Ovary (tissue), 9 donors: Measurements from ENCODE around the gene FUBP3. TPM values are rescaled to one million over a fixed set of nuclear protein-coding genes. Genes with fewer than 3 reads are reported as not detected.

Experiments
- DNase-seq, 5 donors: peaks; one replicate each; pipeline ENCODE4 v3.0.0-alpha.2; 2019 to 2020
- H3K27ac ChIP-seq, 2 donors: fragments of 200-600 bp; one replicate each; pipeline versions ENCODE4 v1.5.1 to v1.8.0; 2019 to 2022
- H3K27me3 ChIP-seq: fragments of 200-600 bp; one replicate; pipeline ENCODE4 v1.8.0; 2022
- H3K36me3 ChIP-seq: fragments of 200-600 bp; sonication (generic); one replicate; pipeline ENCODE4 v1.5.1; 2019
- H3K4me1 ChIP-seq: one replicate; pipeline ENCODE4 v1.8.1; 2013; ENCODE audit warnings: mild to moderate bottlenecking, moderate library complexity; ENCODE audit not compliant: insufficient read depth
- H3K4me3 ChIP-seq: fragments of 200-600 bp; sonication (generic); one replicate; pipeline ENCODE4 v1.5.1; 2017
- H3K9me3 ChIP-seq, 2 donors: fragments of 200-600 bp in 1 of 2; sonication (generic) in 1 of 2; one replicate each; pipeline versions ENCODE4 v1.5.1 to v1.8.1; 2013 to 2019; ENCODE audit warnings: mild to moderate bottlenecking in 1 of 2, moderate library complexity in 1 of 2
- EP300 ChIP-seq: sonication (generic); formaldehyde crosslinking; IDR thresholded peaks from one replicate; pipeline ENCODE4 v1.6.1; 2017; ENCODE audit warnings: antibody characterized with exemption
- POLR2A ChIP-seq: fragments of 450-650 bp; IDR thresholded peaks from one replicate; pipeline ENCODE4 v1.6.1; 2017; ENCODE audit warnings: antibody characterized with exemption, mild to moderate bottlenecking, moderate library complexity
- WGBS, 3 donors: extraction: QIAGEN DNeasy Blood & Tissue Kit in 1 of 3; methylation state at CpG; one replicate each; pipeline versions ENCODE4 v1.1.5 to v1.1.7; 2013 to 2017; 5-methylcytosine and 5-hydroxymethylcytosine counted together
- intact Hi-C, 4 donors: fragments of 100-400 bp; cut with DNase I; formaldehyde crosslinking; loops; one replicate each; pipeline versions ENCODE4 v1.11.0 to v1.15.1; 2022 to 2023
- polyA plus RNA-seq, 2 donors: library from polyadenylated mRNA; stranded (reverse); fragments of 200-250 nt in 1 of 2; fragments of 350-450 nt in 1 of 2; fragmentation: Illumina TruSeq in 1 of 2; extraction: RNeasy Lipid Tissue Mini Kit (QIAGEN cat#74804) in 1 of 2; gene quantifications; one replicate each; pipeline ENCODE4 v1.2.3, GENCODE V29; 2013 to 2014
- total RNA-seq, 7 donors: library from RNA; depleted of rRNA in 2 of 7; stranded (reverse); fragments of >200 nt in 2 of 7; fragmentation: NEBNext Ultra II Directional in 3 of 7; extraction: Animal tissue kit (Norgen Biotek cat#: 25700) in 3 of 7; gene quantifications; one replicate each; pipeline versions ENCODE4 v1.1.0 to v1.2.4, GENCODE V29; 2016 to 2023
- TF ChIP-seq, protein P1 (sequence below), 3 donors: fragments of 450-650 bp in 2 of 3; fragments of 200-600 bp in 1 of 3; IDR thresholded peaks; one replicate each; pipeline versions ENCODE4 v1.5.1 to v1.8.0; 2016 to 2022; ENCODE audit warnings: antibody characterized with exemption in 3 of 3, mild to moderate bottlenecking in 1 of 3
- donor health status: DM: no; HTN: no; CAD: no; lungs with moderate emphysema.
- donor health status: DM: no; HTN: no; CAD: no.
- donor health status: Bipolar disorder and iron deficiency.
- donor health status: DM: yes; HTN: yes; CAD: no.
- donor health status: DM: no; HTN: no; CAD: no.
- donor health status: DM: yes; HTN: yes; CAD: no.

Gene FUBP3
- total and polyA plus RNA-seq, 9 donors = 15.5 to 54.3 (median 44.4) TPM

DNA sequence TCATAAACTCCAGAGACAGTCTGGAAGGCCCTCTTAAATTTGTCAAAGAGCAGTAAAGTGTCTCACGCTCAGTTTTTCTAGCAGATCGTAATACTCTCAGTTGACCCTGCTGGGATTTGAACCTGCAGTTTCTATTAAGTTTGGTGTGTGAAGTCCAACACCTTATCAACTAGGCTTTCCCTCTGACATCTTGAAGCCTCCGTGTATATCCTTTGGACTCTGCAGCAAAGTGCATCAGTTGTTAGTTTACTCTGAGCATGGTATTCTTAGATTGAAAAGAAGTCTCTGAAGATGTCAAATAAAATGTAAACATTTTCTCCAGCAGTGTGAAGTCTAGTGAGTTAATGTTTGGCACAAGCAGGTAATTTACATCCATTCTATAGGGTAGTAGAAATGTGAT lies 2.4 kb downstream of the FUBP3 start:
- H3K27me3 ChIP-seq = no peaks in the 10 kb centered on the region
- H3K4me1 ChIP-seq = peaks cover 12% of the 10 kb centered on the region
- H3K9me3 ChIP-seq = no peaks in the 10 kb centered on the region
- no peak overlapping the region for H3K4me3 ChIP-seq
- TF ChIP-seq POLR2A = no peak
- TF ChIP-seq, protein P1, sequence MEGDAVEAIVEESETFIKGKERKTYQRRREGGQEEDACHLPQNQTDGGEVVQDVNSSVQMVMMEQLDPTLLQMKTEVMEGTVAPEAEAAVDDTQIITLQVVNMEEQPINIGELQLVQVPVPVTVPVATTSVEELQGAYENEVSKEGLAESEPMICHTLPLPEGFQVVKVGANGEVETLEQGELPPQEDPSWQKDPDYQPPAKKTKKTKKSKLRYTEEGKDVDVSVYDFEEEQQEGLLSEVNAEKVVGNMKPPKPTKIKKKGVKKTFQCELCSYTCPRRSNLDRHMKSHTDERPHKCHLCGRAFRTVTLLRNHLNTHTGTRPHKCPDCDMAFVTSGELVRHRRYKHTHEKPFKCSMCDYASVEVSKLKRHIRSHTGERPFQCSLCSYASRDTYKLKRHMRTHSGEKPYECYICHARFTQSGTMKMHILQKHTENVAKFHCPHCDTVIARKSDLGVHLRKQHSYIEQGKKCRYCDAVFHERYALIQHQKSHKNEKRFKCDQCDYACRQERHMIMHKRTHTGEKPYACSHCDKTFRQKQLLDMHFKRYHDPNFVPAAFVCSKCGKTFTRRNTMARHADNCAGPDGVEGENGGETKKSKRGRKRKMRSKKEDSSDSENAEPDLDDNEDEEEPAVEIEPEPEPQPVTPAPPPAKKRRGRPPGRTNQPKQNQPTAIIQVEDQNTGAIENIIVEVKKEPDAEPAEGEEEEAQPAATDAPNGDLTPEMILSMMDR (IDR thresholded peaks at IDR 0.05) = no peak
- TF ChIP-seq EP300 = no peak
- WGBS, 3 donors = 76 to 86% (median 83%) methylated on average over 3 of the region's 3 CpGs
- intact Hi-C loops = no loop called here
- DNase-seq = no peak
- no peaks in the 10 kb centered on the region for H3K36me3 ChIP-seq
- no peak overlapping the region for H3K27ac ChIP-seq

DNA sequence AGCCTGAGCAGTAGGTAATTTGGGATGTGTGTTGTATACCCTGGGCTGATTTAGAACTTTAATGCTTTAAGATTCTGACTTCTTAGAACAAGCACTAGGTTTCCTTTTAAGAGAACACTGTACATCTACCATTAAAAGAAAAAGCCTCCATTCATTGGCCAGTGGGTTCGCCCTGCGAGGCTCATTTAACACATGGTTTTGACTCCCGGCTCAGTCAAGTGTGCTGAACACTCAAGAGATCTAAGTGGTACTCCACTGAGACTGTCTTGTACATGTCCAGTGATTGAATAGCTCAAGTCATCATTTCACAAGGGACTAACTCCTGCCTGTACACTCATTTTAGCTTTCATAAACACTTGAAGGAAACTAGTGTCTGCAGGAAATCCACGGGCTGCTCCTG lies 3.9 kb downstream of the FUBP3 start:
- TF ChIP-seq EP300 (no peak), POLR2A (no peak)
- TF ChIP-seq, protein P1 (IDR thresholded peaks at IDR 0.05) = no peak
- DNase-seq = no peak
- Histone ChIP-seq H3K27me3 (no peaks in the 10 kb centered on the region), H3K27ac (no peak overlapping the region), H3K9me3 (no peaks in the 10 kb centered on the region), H3K4me1 (peaks cover 9% of the 10 kb centered on the region), H3K36me3 (no peaks in the 10 kb centered on the region), H3K4me3 (no peak overlapping the region)
- intact Hi-C loops = no loop called here
- 93 to 96% (median 94%) methylated on average over 4 of the region's 4 CpGs for WGBS, 3 donors

DNA sequence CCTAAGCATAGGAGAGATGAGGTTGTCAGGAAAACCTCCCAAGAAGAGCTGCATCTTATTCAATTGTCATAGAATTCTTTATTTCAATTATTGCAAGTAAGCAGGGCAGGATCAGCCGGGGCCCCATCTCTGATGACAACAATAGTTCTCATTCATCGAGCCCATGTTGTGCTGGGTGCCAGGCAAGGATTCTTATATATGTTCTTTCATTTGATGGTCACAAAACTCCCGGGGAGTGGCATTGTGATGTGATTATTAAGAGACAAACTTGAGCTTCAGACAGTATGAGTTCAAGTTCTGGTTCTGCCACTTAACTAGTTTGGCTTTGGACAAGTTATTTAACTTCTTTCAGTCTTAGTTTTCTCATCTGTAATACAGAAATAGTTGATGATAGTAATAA lies 8.5 kb downstream of the FUBP3 start:
- no peak for DNase-seq
- 88 to 89% (median 89%) methylated on average over 3 of the region's 3 CpGs for WGBS, 3 donors
- intact Hi-C loops = no loop called here

DNA sequence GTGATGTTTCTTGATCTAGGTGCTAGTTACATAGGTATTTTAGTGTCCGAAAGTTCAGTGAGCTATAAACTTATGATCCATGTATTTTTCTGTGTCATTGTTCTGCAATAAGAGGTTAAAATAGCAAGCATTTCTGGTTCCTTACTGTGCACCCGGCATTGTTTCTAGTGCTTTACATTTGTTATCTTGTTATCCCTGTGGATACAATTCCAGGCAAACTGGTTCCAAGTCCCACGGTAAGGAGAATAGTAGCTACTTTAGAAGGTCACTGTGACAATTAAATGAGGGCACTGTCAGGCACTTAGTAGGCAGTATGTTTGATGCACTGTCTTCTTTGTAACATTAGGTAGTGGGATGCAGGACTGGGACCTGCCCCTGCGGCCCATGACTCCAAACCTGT lies 9.0 kb downstream of the FUBP3 start:
- H3K4me3 ChIP-seq = no peak overlapping the region
- H3K27me3 ChIP-seq = no peaks in the 10 kb centered on the region
- intact Hi-C loops = no loop called here
- 58 to 74% (median 63%) methylated on average over 4 of the region's 4 CpGs for WGBS, 3 donors
- no peak for DNase-seq
- H3K4me1 ChIP-seq = peaks cover 8% of the 10 kb centered on the region
- no peak overlapping the region for H3K27ac ChIP-seq
- H3K36me3 ChIP-seq = no peaks in the 10 kb centered on the region
- H3K9me3 ChIP-seq = no peaks in the 10 kb centered on the region
- TF ChIP-seq EP300 (no peak), POLR2A (no peak)
- TF ChIP-seq, protein P1 (IDR thresholded peaks at IDR 0.05) = no peak

More for the DNA sequence above, 8.5 kb downstream of the FUBP3 start:
- Histone ChIP-seq H3K4me3 (no peak overlapping the region), H3K9me3 (no peaks in the 10 kb centered on the region), H3K27ac (no peak overlapping the region), H3K27me3 (no peaks in the 10 kb centered on the region), H3K4me1 (peaks cover 8% of the 10 kb centered on the region), H3K36me3 (no peaks in the 10 kb centered on the region)
- TF ChIP-seq, protein P1 (IDR thresholded peaks at IDR 0.05) = no peak
- TF ChIP-seq POLR2A (no peak), EP300 (no peak)
